Muscle layer of colon (tissue), 2 donors: ENCODE data around the gene ZNF423.

ENCODE experiments used
- H3K27ac ChIP-seq: one replicate; pipeline ENCODE4 v1.7.0; 2013; ENCODE audit warnings: low read depth, mild to moderate bottlenecking, low read length, moderate library complexity
- H3K27me3 ChIP-seq, 2 donors: one replicate each; pipeline ENCODE4 v1.7.0; 2013; ENCODE audit warnings: low read length in 2 of 2, mild to moderate bottlenecking in 2 of 2; ENCODE audit not compliant: insufficient read depth in 2 of 2, control insufficient read depth in 1 of 2
- H3K36me3 ChIP-seq: one replicate; pipeline ENCODE4 v1.7.0; 2013; ENCODE audit warnings: mild to moderate bottlenecking, low read length; ENCODE audit not compliant: insufficient read depth
- H3K4me1 ChIP-seq: one replicate; pipeline ENCODE4 v1.7.0; 2013; ENCODE audit warnings: mild to moderate bottlenecking, low read length; ENCODE audit not compliant: insufficient read depth
- H3K4me3 ChIP-seq, 2 donors: one replicate each; pipeline ENCODE4 v1.7.0; 2013; ENCODE audit warnings: low read length in 2 of 2, low read depth in 1 of 2, mild to moderate bottlenecking in 1 of 2, moderate library complexity in 1 of 2
- H3K9ac ChIP-seq: one replicate; pipeline ENCODE4 v1.7.0; 2013; ENCODE audit warnings: low read length
- H3K9me3 ChIP-seq: one replicate; pipeline ENCODE4 v1.7.0; 2013; ENCODE audit warnings: mild to moderate bottlenecking, low read length
- donor health status: abdominal sarcoma.
- donor health status: Adenocarcinoma of cecum.

Gene ZNF423

DNA sequence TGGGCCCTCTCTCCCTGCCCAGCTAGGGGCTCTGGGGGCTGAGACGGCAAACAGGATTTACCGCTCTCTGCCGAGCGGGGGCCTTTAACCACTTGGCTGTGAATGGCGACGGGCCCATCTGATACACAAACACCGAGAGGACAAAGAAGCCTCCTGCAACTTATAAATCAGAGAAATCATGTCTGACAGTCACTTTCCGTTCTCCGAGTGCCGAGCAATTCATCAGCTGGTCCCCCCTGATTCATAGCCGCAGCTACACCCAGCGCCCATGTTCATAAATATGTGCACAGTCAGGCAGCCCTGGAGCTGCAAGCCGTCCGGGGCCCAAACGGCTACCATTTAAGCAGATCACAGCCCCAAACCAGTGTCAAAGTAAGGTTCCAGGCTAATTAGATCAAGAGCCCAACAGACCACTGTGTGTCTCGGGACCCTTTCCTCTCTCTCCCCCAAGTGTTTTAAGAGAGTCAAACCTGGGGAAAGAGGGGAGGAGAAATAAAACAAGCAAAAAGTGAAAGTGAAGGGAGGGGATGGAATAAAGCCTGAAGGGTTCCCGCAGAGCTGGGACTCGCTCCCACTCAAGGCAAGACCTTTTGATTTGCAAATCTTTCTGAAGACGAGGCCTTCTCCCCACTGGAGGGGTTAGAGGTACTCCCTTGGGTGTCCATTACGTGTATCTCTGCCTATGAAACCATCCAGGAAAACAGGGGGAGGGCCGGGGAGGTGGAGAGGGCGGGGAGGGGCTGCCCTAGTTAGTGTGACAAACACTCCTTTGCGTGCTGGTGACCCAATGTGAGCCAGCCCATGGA is 327.6 kb downstream of the ZNF423 start:
- Histone ChIP-seq H3K9me3 (no peaks in the 10 kb centered on the region), H3K36me3 (no peaks in the 10 kb centered on the region), H3K4me3 (peak overlapping the region; percentile 15 to 49), H3K27me3 (no peaks in the 10 kb centered on the region), H3K4me1 (no peaks in the 10 kb centered on the region), H3K9ac (peak overlapping the region; percentile 39), H3K27ac (peak overlapping the region; percentile 74)

DNA sequence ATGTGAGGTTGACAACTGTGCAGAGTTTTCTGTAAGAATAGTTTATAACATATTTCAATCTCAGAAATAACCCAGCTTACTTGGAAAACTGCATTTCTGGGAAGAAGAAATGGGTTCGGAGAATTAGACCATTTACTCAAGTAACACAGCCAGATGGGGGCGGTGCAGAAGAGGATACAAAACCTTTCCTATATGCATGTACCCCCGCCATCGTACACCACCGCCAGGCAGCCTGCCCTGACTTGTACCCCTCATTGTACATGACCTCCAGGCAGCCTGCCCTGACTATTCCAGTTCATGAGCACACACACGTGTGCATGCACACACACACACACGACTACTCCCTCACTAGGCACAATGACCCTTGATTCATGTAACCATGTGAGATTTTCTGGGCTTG is 328.3 kb downstream of the ZNF423 start:
- H3K36me3 ChIP-seq: no peaks in the 10 kb centered on the region
- no peak overlapping the region for H3K9ac ChIP-seq
- H3K27me3 ChIP-seq: no peaks in the 10 kb centered on the region
- no peaks in the 10 kb centered on the region for H3K4me1 ChIP-seq
- peak overlapping the region in 1 of 2 donors; percentile 49 for H3K4me3 ChIP-seq
- H3K9me3 ChIP-seq: no peaks in the 10 kb centered on the region
- H3K27ac ChIP-seq: no peak overlapping the region

DNA sequence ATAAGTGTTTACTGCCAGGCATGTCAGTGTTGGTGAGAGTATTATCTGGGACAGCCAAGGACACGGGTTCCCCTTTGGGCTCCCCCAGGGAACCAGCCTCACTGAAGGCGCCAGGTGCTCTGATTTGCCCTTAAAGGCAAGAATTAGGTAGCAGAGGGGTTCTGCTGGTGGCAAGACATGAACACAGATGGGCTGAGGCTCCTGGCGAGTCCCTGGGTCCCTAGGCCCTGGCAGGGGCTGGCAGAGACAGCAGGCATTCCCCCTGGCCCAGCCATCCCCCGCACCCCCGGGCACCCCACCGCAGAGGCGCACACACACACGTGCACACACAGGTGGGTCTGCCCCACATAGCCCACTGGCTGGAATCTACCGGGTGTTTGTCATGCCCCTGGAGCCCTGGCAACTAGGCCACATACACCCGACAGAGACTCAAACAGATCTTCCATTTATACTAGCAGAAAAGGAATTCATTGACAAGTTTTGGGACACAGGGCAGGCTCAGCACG is 329.0 kb downstream of the ZNF423 start:
- Histone ChIP-seq H3K4me1 (no peaks in the 10 kb centered on the region), H3K36me3 (no peaks in the 10 kb centered on the region), H3K9me3 (no peaks in the 10 kb centered on the region), H3K27ac (no peak overlapping the region), H3K4me3 (no peak overlapping the region), H3K9ac (no peak overlapping the region), H3K27me3 (no peaks in the 10 kb centered on the region)

DNA sequence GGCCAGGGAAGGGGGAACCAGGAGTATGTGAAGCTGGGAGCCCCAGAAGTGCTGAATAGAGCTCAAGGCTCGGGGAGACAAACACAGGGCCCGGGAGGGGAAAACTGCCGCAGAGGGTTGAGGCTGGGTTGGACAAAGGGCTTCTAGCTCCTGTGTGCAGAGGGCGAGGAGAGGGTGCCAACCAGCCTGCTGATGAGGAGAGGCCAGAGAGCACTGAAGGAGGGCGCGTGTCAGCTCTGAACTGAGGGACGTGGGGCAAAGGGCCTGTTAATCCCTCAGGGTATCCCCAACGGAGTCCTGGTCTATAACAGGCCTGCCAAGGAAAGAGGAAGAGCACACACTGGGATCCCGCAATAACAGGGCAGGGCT is 331.0 kb downstream of the ZNF423 start:
- H3K9me3 ChIP-seq: no peaks in the 10 kb centered on the region

DNA sequence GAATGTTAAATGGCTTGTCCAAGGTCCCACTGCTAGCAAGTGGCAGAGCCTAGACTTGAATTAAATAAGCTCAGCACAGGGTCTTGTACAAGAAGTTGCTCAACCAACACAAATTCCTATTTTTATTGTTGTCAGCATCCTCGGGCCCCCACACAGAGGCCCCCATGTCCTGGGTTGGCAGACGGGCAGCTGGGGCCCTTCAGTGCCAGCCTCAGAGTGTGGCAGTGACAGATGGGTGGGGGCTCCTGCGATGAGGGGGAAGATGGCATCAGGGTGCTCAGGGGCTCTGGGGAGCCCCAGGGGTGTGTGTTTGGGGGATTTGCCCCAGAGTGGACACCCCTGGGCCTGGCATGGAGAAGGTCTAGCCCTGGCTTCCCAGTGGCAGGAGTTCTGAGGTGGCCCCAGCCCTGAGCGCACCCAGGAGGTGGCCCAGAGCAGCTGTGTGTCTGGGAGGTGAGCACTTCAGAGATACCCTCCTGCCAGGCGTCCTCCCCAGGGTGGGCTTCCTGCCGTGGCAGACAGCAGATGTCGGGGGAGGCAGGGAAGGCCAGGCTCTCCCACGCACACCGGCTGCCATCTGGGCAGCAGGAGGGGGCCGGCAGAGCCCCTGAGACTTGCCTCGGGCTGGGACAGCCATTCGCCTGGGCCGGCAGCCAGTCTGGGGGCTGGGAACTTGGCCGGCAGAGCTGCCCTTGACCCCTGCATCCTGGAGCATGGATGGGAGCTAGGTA is 331.5 kb downstream of the ZNF423 start:
- no peak overlapping the region for H3K4me3 ChIP-seq
- H3K9ac ChIP-seq: no peak overlapping the region
- H3K9me3 ChIP-seq: no peaks in the 10 kb centered on the region
- no peaks in the 10 kb centered on the region for H3K27me3 ChIP-seq
- no peaks in the 10 kb centered on the region for H3K4me1 ChIP-seq
- no peaks in the 10 kb centered on the region for H3K36me3 ChIP-seq
- H3K27ac ChIP-seq: no peak overlapping the region

More for the DNA sequence above, 331.0 kb downstream of the ZNF423 start:
- Histone ChIP-seq H3K4me1 (no peaks in the 10 kb centered on the region), H3K27me3 (no peaks in the 10 kb centered on the region), H3K4me3 (no peak overlapping the region), H3K9ac (no peak overlapping the region), H3K27ac (no peak overlapping the region), H3K36me3 (no peaks in the 10 kb centered on the region)

DNA sequence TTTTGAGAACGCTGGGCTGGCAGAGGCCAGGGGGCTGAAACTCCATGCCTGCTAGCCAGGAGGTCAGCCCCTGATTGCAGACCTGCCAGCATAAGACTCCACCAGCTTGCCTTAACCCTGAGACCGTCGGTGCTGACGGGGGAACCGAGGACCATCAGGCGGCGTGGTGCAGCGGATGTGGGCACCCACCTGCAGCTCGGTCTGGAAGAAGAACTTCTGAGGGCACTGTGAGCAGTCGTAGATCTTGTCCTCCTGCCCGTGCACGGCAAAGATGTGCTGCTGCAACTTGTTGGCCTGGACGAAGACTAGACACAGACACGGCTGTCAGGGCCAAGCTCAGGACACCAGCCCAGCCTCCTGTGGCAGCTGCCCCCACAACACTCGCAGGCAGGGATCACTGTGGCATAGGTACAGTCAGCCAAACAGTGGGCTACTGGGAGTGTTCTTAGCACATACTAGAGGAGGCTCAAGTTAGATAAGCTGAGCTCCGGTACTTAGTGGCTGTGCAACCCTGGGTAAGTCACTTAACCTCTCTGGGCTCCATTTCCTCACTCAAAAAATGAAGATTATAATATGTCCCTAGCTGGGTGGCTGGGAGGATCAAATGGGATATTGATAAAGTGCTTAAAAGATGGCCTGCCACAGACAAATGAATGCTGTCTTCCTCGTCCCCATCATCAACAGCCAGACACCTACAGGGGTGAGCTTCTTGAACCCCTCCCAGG is 332.3 kb downstream of the ZNF423 start:
- no peak overlapping the region for H3K27ac ChIP-seq
- no peak overlapping the region for H3K4me3 ChIP-seq
- no peaks in the 10 kb centered on the region for H3K4me1 ChIP-seq
- no peaks in the 10 kb centered on the region for H3K9me3 ChIP-seq
- no peaks in the 10 kb centered on the region for H3K27me3 ChIP-seq
- no peak overlapping the region for H3K9ac ChIP-seq
- no peaks in the 10 kb centered on the region for H3K36me3 ChIP-seq

DNA sequence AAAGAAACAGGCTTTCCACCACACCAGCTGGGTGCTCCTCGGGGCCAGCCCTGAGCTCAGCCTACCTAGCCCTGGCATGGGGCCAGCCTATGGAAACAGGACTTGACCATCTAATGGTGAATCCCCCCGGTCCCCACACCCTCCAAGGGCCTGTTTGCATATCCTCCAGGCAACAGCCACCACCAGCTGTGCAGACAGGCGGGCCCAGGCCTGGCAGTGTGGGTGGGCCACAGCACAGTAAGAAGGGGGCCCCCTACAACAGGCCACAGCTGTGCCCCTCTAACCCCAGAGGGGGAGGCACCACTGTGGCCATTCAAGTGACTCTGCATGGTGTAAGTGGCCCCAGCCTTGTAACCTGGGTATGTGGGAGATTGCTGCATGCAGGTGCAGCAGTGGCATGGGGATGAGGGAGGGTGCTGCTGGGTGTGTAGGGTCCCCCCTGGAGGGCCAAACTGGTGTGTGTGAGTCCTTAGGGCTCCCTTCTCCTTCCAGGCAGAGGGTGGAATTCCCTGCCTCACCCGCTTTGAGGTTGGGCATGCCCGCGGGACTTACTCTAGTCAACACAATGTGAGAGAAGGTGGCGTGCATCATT is 334.1 kb downstream of the ZNF423 start:
- no peaks in the 10 kb centered on the region for H3K27me3 ChIP-seq
- no peak overlapping the region for H3K4me3 ChIP-seq
- no peak overlapping the region for H3K27ac ChIP-seq
- no peaks in the 10 kb centered on the region for H3K4me1 ChIP-seq
- no peaks in the 10 kb centered on the region for H3K9me3 ChIP-seq
- H3K36me3 ChIP-seq: no peaks in the 10 kb centered on the region
- no peak overlapping the region for H3K9ac ChIP-seq

DNA sequence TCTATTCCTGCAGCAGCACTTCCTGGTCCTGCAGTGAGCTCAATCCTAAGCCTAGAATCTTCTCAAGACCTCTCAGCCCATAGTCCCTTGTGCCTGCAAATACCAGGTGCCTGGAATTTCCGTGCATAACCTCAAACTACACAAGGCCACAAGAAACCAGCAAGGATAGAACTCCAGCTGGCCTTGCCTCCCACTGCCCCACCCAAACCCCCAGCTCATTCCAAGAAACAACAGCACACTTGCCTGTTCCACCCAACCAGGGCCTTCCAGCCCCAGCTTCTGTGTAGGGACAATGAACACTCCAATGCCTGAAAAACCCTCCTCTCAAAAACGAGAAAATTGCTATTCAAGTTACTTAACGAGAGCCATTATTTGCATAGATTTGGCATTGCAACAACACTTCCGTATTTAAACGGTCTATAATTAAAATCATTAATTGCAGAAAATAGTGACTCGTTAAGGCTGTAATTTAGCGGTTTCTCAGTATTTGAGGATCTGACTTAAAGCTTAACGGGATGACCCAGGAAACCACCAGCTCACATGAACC is 335.3 kb downstream of the ZNF423 start:
- Histone ChIP-seq H3K27me3 (no peaks in the 10 kb centered on the region), H3K27ac (no peak overlapping the region), H3K4me3 (no peak overlapping the region), H3K36me3 (no peaks in the 10 kb centered on the region), H3K9me3 (no peaks in the 10 kb centered on the region), H3K4me1 (no peaks in the 10 kb centered on the region), H3K9ac (no peak overlapping the region)

DNA sequence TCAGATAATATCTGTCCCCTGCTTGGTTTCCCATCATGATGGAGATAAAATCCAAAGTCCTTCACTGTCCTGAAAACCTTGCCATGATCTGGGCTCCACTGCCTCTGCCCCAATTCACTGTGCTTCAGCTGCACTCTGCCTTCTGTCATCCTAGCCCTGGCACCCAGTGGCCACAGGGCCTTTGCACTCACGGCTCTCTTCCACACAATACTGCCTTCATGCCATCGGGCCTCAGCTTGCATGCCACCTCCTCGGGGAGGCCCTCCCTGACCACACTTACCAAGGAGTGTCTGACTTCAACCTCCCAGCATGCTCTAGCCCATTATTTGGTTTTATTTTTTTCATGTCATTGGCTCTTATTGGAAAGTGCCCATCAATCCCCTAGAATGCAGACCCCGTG is 336.2 kb downstream of the ZNF423 start:
- Histone ChIP-seq H3K27ac (no peak overlapping the region), H3K36me3 (no peaks in the 10 kb centered on the region), H3K4me1 (no peaks in the 10 kb centered on the region)

DNA sequence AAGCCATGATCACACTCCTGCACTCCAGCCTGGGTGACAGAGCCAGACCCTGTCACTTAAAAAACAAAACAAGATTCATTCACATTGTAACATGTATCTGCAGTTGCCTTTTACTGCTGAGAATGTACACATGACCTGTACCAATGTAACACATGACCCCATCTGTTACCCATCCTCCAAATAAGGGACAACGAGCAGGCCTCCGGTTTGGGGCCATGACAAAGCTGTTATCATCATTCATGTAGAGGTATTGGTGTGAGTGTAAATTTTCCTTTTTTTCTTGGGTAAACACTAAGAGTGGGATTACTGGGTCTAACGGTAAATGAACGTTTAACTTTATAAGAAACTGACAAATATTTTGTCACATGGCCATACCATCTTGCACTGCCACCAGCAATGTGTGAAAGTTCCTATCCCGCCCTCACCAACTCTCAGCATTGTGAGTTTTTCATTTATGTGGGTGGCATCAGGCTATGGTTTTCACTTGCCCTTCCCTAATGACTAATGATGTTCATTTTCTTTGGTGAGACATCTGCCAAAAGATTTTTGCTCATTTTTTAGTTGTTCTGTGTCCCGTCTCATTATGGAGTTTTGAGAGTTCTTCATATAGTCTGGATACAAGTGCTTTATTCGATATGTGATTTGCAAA is 336.8 kb downstream of the ZNF423 start:
- Histone ChIP-seq H3K4me3 (no peak overlapping the region), H3K9ac (no peak overlapping the region), H3K4me1 (no peaks in the 10 kb centered on the region), H3K27ac (no peak overlapping the region), H3K36me3 (no peaks in the 10 kb centered on the region), H3K27me3 (no peaks in the 10 kb centered on the region), H3K9me3 (no peaks in the 10 kb centered on the region)

More for the DNA sequence above, 336.2 kb downstream of the ZNF423 start:
- no peaks in the 10 kb centered on the region for H3K27me3 ChIP-seq
- no peak overlapping the region for H3K9ac ChIP-seq
- no peaks in the 10 kb centered on the region for H3K9me3 ChIP-seq
- no peak overlapping the region for H3K4me3 ChIP-seq
